ENCODE results near the gene SNRNP70.
"Not testable (repeated sequence)": the region's sequence is repeated elsewhere in the genome, so short reads cannot be mapped to it uniquely, and the experiment has no call there.

Gene SNRNP70

GRCh38 chr19:49085020-49085867 lies at the start of gene SNRNP70:
SNRNP70 (plus strand) TSS chr19:49085451; CDS start chr19:49086415, 964 bp downstream.
- peak; percentile 98 for DNase-seq

- not testable (repeated sequence) for DNase-seq
These were observed 48.4 kb upstream of the SNRNP70 start, which contains the start of gene CGB1 for GRCh38 chr19:49036815-49037214. CGB1 (minus strand) TSS chr19:49036895; CDS start chr19:49036711, 184 bp downstream.

GRCh38 chr19:49038111-49038510 lies 47.1 kb upstream of the SNRNP70 start:
- not testable (repeated sequence) for DNase-seq

GRCh38 chr19:49038557-49039276 lies 46.5 kb upstream of the SNRNP70 start:
- DNase-seq, result not testable (repeated sequence)

DNA sequence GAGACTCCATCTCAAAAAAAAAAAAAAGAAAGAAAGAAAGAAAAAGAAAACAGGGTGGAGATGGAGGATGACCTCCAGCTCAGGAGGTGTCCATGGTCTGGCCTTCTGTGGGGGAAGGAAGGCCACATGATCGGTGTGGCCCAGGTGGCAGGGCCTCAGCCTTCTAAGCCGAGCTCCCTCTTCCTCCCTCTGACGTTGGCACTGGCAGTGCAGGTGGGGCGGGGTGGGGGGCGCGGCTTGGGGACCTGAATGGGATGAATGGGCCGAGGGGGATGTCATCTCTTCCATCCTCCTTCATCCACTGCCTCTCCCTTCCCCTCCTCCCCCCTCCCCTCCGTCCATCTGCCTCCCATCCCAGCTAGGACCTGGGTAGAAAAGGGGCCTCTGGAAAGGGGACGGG lies 45.5 kb upstream of the SNRNP70 start:
- not testable (repeated sequence) for DNase-seq

- DNase-seq, result no peak
These were observed 43.1 kb upstream of the SNRNP70 start for GRCh38 chr19:49042177-49042576.

GRCh38 chr19:49042666-49043065 lies 42.6 kb upstream of the SNRNP70 start:
- not testable (repeated sequence) for DNase-seq

DNA sequence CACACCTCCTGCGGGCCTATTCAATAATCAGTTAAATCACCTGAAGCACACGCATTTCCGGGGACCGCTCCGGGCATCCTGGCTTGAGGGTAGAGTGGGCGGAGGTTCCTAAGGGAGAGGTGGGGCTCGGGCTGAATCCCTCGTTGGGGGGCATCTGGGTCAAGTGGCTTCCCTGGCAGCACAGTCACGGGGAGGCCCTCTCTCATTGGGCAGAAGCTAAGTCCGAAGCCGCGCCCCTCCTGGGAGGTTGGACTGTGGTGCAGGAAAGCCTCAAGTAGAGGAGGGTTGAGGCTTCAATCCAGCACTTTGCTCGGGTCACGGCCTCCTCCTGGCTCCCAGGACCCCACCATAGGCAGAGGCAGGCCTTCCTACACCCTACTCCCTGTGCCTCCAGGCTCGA lies 41.7 kb upstream of the SNRNP70 start, which contains the start of gene CGB5:
CGB5 (plus strand) TSS at position 301 of the 400 bp plus-strand sequence. CDS start 362 bp downstream, outside the sequence.
- not testable (repeated sequence) for DNase-seq

DNA sequence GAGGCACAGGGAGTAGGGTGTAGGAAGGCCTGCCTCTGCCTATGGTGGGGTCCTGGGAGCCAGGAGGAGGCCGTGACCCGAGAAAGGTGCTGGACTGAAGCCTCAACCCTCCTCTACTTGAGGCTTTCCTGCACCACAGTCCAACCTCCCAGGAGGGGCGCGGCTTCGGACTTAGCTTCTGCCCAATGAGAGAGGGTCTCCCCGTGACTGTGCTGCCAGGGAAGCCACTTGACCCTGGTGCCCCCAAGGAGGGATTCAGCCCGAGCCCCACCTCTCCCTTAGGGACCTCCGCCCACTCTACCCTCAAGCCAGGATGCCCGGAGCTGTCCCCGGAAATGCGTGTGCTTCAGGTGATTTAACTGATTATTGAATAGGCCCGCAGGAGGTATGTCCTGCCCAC lies 36.2 kb upstream of the SNRNP70 start, which contains the start of gene CGB8:
CGB8 (minus strand) TSS at position 101 of the 400 bp plus-strand sequence. CDS start 372 bp downstream, outside the sequence.
- DNase-seq, result not testable (repeated sequence)

DNA sequence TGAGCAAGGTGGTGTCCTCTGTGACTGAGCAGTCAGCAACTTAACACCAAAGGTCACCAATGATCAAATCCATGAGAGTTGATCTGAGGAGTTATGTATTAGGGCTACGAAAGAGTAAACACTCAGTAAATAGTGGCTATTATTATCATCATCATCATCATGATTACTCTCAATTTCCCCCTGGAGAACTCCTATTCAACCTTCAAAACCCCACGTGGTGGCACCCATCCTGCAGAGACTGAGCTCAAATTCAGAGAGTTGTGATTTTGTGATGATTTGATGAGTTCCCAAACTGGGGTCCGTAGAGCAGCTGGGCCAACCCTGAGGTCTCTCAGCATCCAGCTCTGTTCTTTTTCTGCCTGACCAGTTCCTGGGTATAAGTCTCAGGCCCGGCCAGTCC lies 35.4 kb upstream of the SNRNP70 start:
- not testable (repeated sequence) for DNase-seq

DNA sequence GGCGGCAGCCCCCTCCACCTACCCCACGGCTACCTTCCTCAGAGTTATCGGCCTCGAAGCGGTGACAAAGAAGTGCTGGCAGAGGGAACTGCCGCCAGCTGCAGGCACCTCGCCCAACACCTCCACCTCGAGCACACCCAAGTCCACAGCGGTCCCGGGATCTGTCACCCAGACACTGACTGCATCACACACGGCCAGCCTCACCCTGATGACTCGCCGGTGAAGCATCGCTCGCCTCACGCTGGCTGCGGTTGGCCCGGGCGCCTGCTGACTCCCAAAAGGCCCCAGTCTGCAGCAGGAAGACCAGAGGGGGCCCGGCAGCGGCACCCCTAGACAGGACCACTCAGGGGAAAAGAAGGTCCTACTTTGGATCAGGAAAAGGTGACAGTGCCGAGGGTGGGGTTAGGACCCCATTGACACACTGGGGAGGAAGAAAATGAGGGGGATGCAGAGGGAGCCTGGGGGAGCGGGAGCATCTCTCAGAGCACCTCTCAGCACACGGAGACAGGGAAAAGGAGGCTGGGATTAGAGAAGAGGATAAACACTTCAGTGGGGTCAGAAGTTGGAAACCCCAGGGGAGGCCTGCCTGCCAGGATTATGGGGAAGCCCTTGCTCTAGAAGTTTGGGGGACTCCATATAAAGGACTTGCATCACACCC lies 34.7 kb upstream of the SNRNP70 start:
- not testable (repeated sequence) for DNase-seq

DNA sequence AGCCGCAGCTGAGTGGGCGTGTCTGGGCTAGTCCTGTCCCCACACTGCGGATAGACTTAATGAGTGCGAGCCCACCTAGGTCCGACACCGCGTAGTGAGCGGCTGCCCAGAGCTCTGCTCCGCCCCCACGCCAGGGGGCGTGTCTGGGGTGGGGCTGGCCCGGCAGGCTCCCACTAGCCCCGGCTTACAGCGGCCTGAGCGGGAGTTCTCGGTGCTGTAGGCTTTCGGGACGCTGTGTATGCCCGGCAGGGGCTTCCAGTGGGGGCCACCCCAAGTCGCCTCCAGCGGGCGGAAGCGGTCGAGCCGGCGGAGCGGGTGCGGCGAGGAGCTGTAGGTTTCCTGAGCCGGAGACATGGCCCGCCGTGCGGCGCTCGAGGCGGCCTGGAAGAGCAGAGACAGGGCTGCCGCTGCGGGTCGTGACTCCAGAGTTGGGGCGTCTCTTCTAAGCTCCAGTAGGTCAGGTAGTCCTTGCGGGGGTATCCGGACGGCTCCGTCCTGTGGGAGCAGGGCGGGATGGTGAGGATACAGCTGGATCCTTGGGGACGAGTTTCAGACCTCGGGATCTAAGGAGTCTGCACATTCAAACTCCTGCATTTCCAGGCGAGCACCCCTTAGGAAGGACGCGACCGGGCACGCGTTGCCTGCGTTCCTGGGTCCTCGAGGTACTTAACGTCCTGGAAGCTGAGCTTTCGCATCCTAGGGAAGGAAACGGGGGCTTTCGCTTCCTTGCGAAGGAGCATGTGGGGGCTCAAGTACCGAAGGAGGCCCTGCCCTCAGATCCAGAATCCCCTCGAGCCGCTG lies 28.9 kb upstream of the SNRNP70 start:
- DNase-seq, result no peak

- DNase-seq, result not testable (repeated sequence)
These were observed 28.2 kb upstream of the SNRNP70 start for GRCh38 chr19:49056902-49057596.

GRCh38 chr19:49057636-49058234 lies 27.5 kb upstream of the SNRNP70 start, which contains the start of gene CGB7:
CGB7 (minus strand) TSS chr19:49057749; CDS start chr19:49055375, 2,374 bp downstream.
- DNase-seq, result no peak

- no peak for DNase-seq
These were observed 26.7 kb upstream of the SNRNP70 start for GRCh38 chr19:49058562-49058961.

DNA sequence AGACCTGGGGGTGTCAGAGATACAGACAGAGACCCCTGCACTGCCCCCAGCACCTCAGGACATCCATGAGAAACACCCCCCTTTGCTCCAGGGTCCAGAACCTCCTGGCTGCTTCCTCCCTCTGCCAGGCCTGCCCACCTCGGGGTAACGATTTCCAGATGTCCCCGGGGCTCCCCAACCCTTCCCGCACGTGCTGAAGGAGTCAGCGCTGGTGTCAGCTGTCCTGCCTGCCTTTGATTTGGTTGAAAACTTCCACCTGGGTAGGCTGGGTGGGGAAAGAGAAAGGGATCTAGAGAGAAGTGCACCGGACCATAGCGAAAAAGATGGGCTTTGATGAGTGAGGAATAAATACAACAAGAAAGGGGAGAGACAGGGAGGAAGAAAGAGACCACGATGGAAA lies 26.2 kb upstream of the SNRNP70 start:
- no peak for DNase-seq

GRCh38 chr19:49061000-49061399 lies 24.3 kb upstream of the SNRNP70 start:
- DNase-seq, result no peak

GRCh38 chr19:49061445-49061844 lies 23.8 kb upstream of the SNRNP70 start:
- no peak for DNase-seq

DNA sequence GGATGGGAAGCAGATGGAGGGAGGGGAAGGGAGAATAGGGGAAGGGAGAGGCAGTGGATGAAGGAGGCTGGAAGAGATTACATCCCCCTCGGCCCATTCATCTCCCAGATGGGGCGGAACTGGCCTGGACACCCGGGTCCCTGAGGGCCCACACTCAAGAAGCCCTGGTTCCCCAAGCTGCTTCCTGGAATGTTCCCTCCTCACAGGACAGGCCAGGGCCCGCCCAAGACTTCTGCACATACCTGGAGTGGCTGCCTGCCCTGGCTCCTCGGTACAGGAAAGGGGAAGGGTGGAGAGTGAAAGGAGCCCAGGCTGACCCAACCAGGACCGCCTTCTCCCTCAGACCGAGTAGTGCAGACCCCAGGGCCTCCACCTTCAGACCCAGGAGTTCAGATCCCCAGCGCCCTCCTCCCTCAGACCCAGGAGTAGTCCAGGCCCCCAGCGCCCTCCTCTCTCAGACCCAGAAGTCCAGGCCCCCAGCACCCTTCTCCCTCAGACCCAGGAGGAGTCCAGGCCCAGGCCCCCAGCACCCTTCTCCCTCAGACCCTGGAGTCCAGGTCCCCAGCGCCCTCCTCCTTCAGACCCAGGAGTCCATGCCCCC lies 21.1 kb upstream of the SNRNP70 start:
- DNase-seq, result no peak

All from NCI-H526 treated with DMSO at 0.1 percent for 48 hours (cell line).